ENCODE results near the gene KIF3A.
A peak's percentile ranks its signal among the peaks of the same experiment; 100 is the strongest.

KIF3A gene

DNA sequence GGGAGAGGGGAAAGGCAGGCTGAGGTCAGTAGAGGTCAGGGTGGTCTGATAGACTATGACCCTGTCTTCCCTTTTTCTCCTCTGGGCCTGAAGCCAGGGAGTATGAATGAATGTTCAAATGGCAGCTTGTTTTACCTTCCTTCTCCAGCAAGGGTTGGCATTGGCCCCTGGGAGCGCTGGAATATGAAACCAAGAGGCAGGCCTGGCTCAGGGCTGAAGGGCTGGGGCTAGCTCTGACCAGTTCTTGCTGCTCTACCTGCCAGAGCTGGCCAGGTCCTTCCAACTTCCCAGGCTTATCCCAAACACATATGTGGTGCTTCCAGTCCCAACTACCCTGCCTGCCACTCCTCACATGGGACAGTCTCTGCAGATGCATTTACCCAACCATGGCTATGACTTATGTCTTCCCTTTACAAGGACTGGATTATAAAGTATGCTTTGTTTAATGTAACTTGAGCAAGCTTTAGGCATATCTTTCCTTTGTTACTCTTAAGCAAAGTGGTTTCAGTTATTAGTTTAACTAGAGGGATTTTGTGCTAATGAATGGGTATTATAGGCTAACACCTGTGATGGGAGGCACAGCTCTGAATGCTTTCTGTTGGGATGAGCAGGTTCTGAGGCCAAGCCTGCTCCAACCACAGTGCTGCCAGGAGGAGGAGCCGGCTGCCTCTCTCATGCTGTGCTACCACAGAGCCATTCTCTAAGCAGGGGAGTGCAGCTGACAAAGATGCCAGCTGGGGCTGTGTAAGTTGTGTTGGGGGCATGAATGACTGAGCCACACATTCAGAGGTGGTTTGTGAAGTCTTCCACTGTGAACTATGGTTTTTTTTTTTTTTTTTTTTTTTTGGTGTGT is 16.0 kb upstream of the KIF3A start:
- H3K9me3 Mint-ChIP-seq: no peaks in the 10 kb centered on the region
- peaks cover 8 to 35% of the 10 kb centered on the region in 2 donors for H3K27me3 Mint-ChIP-seq
- DNase-seq (no peak), ATAC-seq (replicated peaks) (peak; percentile 27 to 34)
- H3K27ac Mint-ChIP-seq: no peak overlapping the region
- no peak overlapping the region for H3K4me3 Mint-ChIP-seq
- H3K4me1 Mint-ChIP-seq: peaks cover 11 to 16% of the 10 kb centered on the region in 2 donors
- no peaks in the 10 kb centered on the region for H3K36me3 Mint-ChIP-seq

DNA sequence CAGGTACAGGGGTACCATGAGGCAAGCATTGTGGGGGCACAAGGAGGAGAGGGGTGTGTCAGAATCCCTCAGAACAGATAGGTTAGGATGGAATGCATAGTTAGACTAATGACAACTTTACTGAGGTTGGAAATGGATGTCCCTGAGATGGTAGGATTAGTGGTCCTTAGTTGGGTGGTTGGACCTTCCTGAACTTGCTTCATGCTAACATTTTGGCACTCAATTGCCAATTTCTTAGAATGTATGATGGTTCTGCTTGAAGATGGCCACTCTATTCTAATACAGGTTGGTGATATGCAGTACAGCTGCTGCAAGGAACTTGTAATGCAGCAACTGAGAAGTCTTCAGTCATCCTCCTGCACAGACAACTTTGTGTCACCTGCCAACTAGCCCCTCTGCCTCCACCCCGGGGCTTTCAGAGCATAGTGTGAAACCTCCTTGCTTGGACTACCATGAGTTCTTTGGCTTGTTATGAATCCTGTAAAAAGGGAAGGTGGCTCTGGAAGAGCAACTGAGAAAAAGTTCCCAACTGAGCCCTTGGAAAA is 15.3 kb upstream of the KIF3A start:
- Mint-ChIP-seq H3K36me3 (no peaks in the 10 kb centered on the region), H3K4me3 (no peak overlapping the region), H3K27ac (no peak overlapping the region), H3K4me1 (peaks cover 11 to 16% of the 10 kb centered on the region in 2 donors), H3K9me3 (no peaks in the 10 kb centered on the region), H3K27me3 (peaks cover 13 to 41% of the 10 kb centered on the region in 2 donors)
- ATAC-seq (replicated peaks) (no peak), DNase-seq (no peak)

DNA sequence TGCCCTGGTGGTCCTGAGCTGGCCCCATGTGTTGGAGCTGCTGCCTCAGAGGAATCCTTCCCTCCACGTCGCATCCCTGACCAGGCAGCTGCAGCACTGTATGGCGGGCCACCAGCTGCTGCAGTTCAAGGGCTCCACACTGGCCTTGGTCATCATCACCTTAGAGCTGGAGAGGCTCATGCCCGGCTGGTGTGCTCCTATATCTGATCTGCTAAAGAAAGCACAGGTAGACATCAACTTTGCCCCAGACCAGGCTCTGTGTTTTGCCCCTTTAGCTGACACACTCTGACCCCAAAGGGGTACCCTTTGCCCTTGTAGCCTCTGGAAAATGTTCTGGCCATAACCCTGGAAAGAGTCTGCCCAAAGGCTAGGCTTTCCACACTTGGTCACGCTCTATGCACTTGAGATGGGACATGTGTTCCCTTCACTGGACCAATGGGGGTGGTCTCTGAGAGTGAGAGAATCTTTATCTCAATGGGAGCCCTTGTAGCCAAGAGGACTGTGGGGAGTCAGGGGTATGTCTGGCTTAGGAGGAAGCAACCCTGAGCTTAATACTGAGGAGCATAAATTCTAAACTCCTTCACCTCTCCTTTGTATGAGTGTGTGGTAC is 14.7 kb upstream of the KIF3A start:
- H3K36me3 Mint-ChIP-seq: no peaks in the 10 kb centered on the region
- peaks cover 13 to 41% of the 10 kb centered on the region in 2 donors for H3K27me3 Mint-ChIP-seq
- no peak overlapping the region for H3K4me3 Mint-ChIP-seq
- H3K4me1 Mint-ChIP-seq: peaks cover 11 to 16% of the 10 kb centered on the region in 2 donors
- ATAC-seq (replicated peaks) (no peak), DNase-seq (no peak)
- H3K9me3 Mint-ChIP-seq: no peaks in the 10 kb centered on the region
- H3K27ac Mint-ChIP-seq: peak overlapping the region; percentile 65

DNA sequence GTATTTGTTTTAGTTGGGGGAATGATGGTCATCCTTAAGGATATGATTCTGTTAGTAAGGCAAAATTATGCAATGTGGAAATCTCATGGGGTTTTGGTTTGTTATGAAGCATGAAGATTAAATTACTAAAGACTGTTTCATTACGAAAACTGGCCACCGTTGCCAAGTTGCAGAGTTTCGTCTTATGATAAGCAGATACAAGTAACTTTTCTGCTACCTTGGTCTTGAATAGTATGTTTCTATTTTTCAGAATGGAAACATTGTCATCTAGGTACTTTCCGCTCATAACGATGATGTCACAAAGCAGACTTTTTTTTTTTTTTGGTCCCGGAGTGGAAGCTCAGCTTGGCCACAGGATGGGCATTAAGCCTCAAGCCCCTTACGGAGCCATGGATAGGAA is 14.1 kb upstream of the KIF3A start:
- Mint-ChIP-seq H3K27me3 (peaks cover 13 to 41% of the 10 kb centered on the region in 2 donors), H3K4me3 (no peak overlapping the region), H3K9me3 (no peaks in the 10 kb centered on the region), H3K27ac (peak overlapping the region; percentile 68), H3K36me3 (no peaks in the 10 kb centered on the region), H3K4me1 (peaks cover 11 to 16% of the 10 kb centered on the region in 2 donors)
- DNase-seq (no peak), ATAC-seq (replicated peaks) (peak in 1 of 2 donors; percentile 61)

DNA sequence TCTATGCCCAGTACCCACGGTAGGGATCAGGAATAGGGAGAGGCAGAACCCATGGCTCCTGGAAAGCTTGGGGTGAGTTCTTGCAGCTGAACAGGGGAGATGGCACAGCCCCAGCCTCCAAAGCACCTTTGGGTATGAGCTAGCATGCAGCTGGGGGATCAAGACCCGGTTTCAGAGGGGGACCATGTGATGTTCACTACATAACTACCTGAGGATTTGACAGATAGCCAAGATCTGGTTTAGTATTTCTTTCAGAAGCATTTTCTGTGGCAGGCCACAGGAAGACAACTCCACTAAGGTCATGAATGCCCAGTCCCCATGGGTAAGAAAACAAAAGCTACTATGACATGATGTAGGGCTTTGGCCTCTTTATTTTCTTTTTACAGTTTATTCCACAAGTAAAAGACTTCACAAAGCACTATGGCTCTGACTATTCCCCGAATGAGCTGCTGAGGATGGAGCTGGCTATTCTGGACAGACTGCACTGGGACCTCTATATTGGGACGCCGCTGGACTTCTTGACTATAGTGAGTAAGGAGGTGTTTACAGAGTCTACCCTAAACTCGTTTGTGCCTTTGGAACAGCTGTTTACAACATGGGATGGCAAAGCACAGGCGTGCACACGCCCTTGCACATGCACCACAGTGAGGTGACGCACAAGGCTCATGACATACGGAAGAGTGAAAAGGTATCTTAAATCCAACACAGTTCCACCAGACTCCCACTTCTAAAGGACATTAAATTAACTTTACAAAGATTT is 13.3 kb upstream of the KIF3A start:
- Mint-ChIP-seq H3K27me3 (peaks cover 18 to 48% of the 10 kb centered on the region in 2 donors), H3K27ac (peak overlapping the region; percentile 21)

GRCh38 chr5:132749506-132749905 is 12.2 kb upstream of the KIF3A start:
- DNase-seq (no peak), ATAC-seq (replicated peaks) (no peak)
- Mint-ChIP-seq H3K4me1 (peaks cover 11 to 16% of the 10 kb centered on the region in 2 donors), H3K4me3 (no peak overlapping the region), H3K36me3 (no peaks in the 10 kb centered on the region), H3K9me3 (no peaks in the 10 kb centered on the region), H3K27me3 (peaks cover 26 to 50% of the 10 kb centered on the region in 2 donors), H3K27ac (no peak overlapping the region)

More for the DNA sequence above, 13.3 kb upstream of the KIF3A start:
- no peaks in the 10 kb centered on the region for H3K9me3 Mint-ChIP-seq
- H3K4me1 Mint-ChIP-seq: peaks cover 11 to 16% of the 10 kb centered on the region in 2 donors
- DNase-seq: no peak
- no peak overlapping the region for H3K4me3 Mint-ChIP-seq
- no peaks in the 10 kb centered on the region for H3K36me3 Mint-ChIP-seq
- no peak for ATAC-seq (replicated peaks)

- peaks cover 26 to 43% of the 10 kb centered on the region in 2 donors for H3K27me3 Mint-ChIP-seq
- peaks cover 11 to 16% of the 10 kb centered on the region in 2 donors for H3K4me1 Mint-ChIP-seq
- H3K36me3 Mint-ChIP-seq: no peaks in the 10 kb centered on the region
- ATAC-seq (replicated peaks) (no peak), DNase-seq (no peak)
- H3K4me3 Mint-ChIP-seq: peak overlapping the region; percentile 11 to 60
- no peak overlapping the region for H3K27ac Mint-ChIP-seq
- H3K9me3 Mint-ChIP-seq: no peaks in the 10 kb centered on the region
These were observed 11.2 kb upstream of the KIF3A start for GRCh38 chr5:132748522-132749000.

DNA sequence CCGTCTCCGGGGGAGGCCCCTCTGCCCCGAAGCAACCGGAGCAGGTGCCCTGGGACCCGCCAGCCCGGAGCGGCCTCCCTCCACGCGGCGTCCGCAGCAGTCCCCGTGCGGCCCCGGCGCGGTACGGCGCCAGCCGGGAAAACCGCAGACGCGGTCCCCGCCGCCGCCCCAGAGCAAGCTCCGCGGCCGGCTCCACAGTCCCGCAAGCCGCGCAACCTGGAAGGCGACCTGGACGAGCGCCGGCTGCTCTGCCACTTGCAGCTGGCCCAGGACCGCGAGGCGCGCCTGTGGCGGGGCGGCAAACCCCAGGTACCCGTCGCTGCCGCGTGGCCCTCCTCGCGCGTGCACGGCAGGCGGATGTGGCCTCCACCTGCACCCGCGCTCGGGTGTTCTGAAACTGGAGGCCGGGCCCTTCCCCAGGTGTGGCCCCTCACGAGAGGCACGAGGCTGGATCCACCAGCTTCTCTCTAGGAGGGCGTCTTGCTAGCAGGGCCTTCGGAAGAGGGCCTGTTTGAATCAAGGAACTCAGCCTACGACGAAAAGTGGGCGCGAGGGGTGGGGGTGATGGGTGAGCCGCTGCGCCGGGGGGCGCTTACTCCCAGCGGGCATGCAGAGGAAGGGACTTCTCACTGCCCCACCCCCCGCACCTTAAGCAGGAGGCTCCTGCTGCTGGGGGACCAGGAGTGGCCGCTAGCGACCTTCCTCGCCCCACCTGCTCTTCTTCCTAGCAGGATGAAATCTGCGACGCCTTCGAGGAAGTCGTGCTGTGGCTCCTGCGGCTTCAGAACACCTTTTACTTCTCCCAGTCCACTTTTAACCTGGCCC is 10.5 kb upstream of the KIF3A start:
- peaks cover 31 to 42% of the 10 kb centered on the region in 2 donors for H3K27me3 Mint-ChIP-seq
- peaks cover 0 to 3% of the 10 kb centered on the region in 2 donors for H3K36me3 Mint-ChIP-seq
- peak overlapping the region; percentile 60 to 61 for H3K4me3 Mint-ChIP-seq
- peak overlapping the region; percentile 42 for H3K27ac Mint-ChIP-seq
- H3K9me3 Mint-ChIP-seq: no peaks in the 10 kb centered on the region
- DNase-seq: no peak
- peaks cover 11 to 16% of the 10 kb centered on the region in 2 donors for H3K4me1 Mint-ChIP-seq
- peak; percentile 14 to 20 for ATAC-seq (replicated peaks)

GRCh38 chr5:132746954-132747615 is 9.7 kb upstream of the KIF3A start, which contains the start of gene CCNI2:
TSS of gene CCNI2 (plus strand) at chr5:132747426. CDS start at chr5:132747496, 70 bp downstream.
- H3K4me1 Mint-ChIP-seq: peaks cover 10 to 14% of the 10 kb centered on the region in 2 donors
- H3K4me3 Mint-ChIP-seq: peak within 1 kb of the TSS; percentile 60 to 61
- H3K27ac Mint-ChIP-seq: peak within 1 kb of the TSS; percentile 42
- ATAC-seq (replicated peaks) (peak; percentile 65 to 72), DNase-seq (no peak)
- peaks cover 0 to 3% of the 10 kb centered on the region in 2 donors for H3K36me3 Mint-ChIP-seq
- H3K9me3 Mint-ChIP-seq: peaks cover 0 to 1% of the 10 kb centered on the region in 2 donors
- H3K27me3 Mint-ChIP-seq: peaks cover 30 to 42% of the 10 kb centered on the region in 2 donors

GRCh38 chr5:132746592-132746953 is 9.2 kb upstream of the KIF3A start:
- ATAC-seq (replicated peaks): no peak
- H3K27me3 Mint-ChIP-seq: peaks cover 32 to 42% of the 10 kb centered on the region in 2 donors
- no peak for DNase-seq
- peaks cover 7 to 9% of the 10 kb centered on the region in 2 donors for H3K4me1 Mint-ChIP-seq
- H3K4me3 Mint-ChIP-seq: peak overlapping the region; percentile 56 to 60
- peaks cover 0 to 3% of the 10 kb centered on the region in 2 donors for H3K36me3 Mint-ChIP-seq
- H3K9me3 Mint-ChIP-seq: peaks cover 0 to 2% of the 10 kb centered on the region in 2 donors
- no peak overlapping the region for H3K27ac Mint-ChIP-seq

- no peak for ATAC-seq (replicated peaks)
- Mint-ChIP-seq H3K27me3 (peaks cover 32 to 42% of the 10 kb centered on the region in 2 donors), H3K27ac (no peak overlapping the region), H3K36me3 (peaks cover 0 to 3% of the 10 kb centered on the region in 2 donors), H3K9me3 (peaks cover 0 to 2% of the 10 kb centered on the region in 2 donors), H3K4me3 (no peak overlapping the region), H3K4me1 (no peaks in the 10 kb centered on the region)
- DNase-seq: no peak
These were observed 7.3 kb upstream of the KIF3A start for GRCh38 chr5:132744659-132745058.

GRCh38 chr5:132742626-132743025 is 5.3 kb upstream of the KIF3A start:
- ATAC-seq (replicated peaks) (no peak), DNase-seq (no peak)
- peaks cover 0 to 2% of the 10 kb centered on the region in 2 donors for H3K9me3 Mint-ChIP-seq
- H3K36me3 Mint-ChIP-seq: peaks cover 0 to 3% of the 10 kb centered on the region in 2 donors
- no peak overlapping the region for H3K27ac Mint-ChIP-seq
- H3K4me3 Mint-ChIP-seq: no peak overlapping the region
- H3K4me1 Mint-ChIP-seq: peaks cover 5 to 8% of the 10 kb centered on the region in 2 donors
- H3K27me3 Mint-ChIP-seq: peaks cover 23 to 31% of the 10 kb centered on the region in 2 donors

DNA sequence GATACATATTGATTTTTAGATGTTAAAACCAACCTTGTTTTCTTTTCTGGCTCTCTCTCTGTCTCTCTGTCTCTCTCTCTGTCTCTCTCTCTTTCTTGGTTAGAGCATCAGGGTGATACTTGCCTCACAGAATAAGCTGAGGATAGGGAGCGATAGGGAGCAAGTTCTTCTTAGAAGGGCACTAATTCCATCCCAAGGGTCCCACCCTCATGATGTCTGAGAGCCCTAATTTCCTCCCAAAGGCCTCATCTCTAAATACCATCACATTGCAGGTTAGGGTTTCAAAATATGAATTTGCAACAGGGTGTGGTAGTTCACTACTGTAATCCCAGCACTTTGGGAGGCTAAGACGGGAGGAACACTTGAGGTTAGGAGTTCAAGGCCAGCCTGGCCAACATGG is 4.8 kb upstream of the KIF3A start:
- Mint-ChIP-seq H3K4me3 (no peak overlapping the region), H3K36me3 (peaks cover 0 to 3% of the 10 kb centered on the region in 2 donors), H3K27me3 (peaks cover 23 to 31% of the 10 kb centered on the region in 2 donors), H3K27ac (no peak overlapping the region), H3K4me1 (peaks cover 5 to 12% of the 10 kb centered on the region in 2 donors), H3K9me3 (peaks cover 0 to 2% of the 10 kb centered on the region in 2 donors)
- DNase-seq (no peak), ATAC-seq (replicated peaks) (no peak)

All from stimulated activated naive B cell treated with anti-CD40 and anti-IgM and Interleukin-4, amounts not matched to agents 10 μg/mL and 1 μg/mL and 100 μg/mL, for 72 hours (primary cell).